ENCODE results near the gene C19orf12.

DNA sequence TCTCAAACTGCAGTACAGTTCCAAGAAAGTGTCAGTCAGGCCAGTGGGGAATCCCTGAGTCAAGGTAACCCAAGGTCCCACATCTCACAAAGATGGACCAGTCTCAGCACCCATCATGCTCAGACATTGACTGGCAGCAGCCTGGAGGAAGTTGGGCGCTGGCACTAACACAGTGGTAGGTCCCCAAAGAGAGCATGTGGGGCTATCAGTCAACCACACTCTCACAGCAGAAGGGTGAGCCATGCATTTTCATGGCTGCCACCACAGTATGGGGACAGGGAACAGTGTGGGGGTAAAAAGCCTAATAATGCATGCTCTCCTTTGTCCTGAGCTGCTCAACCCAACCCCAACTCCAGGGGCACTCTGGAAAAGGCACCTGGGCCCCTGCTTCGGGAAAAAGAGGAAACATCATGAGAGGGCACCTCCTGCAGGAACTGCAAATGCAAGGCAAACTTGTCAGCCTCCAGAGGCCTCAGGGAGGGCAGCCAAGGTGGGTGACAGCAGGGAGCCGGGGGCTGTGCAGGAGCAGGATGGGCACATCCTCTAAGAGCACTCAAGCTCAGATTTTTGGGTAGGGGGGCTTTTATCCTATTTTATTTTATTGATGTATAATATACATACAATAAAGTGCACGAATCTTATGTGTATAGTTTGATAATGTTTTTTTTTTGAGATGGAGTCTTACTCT, 59.3 kb downstream of the C19orf12 start:
- TF ChIP-seq, protein P1, sequence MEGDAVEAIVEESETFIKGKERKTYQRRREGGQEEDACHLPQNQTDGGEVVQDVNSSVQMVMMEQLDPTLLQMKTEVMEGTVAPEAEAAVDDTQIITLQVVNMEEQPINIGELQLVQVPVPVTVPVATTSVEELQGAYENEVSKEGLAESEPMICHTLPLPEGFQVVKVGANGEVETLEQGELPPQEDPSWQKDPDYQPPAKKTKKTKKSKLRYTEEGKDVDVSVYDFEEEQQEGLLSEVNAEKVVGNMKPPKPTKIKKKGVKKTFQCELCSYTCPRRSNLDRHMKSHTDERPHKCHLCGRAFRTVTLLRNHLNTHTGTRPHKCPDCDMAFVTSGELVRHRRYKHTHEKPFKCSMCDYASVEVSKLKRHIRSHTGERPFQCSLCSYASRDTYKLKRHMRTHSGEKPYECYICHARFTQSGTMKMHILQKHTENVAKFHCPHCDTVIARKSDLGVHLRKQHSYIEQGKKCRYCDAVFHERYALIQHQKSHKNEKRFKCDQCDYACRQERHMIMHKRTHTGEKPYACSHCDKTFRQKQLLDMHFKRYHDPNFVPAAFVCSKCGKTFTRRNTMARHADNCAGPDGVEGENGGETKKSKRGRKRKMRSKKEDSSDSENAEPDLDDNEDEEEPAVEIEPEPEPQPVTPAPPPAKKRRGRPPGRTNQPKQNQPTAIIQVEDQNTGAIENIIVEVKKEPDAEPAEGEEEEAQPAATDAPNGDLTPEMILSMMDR (IDR thresholded peaks at IDR 0.05): no peak
- TF ChIP-seq POLR2A (IDR thresholded peaks at IDR 0.05): no peak

Measured in adrenal gland (tissue), 5 donors.